Measurements from ENCODE around the gene ARL6. TPM values are rescaled to one million over a fixed set of nuclear protein-coding genes. Genes with fewer than 3 reads are reported as not detected.
"Not testable (repeated sequence)": the region's sequence is repeated elsewhere in the genome, so short reads cannot be mapped to it uniquely, and the experiment has no call there.

The ARL6 gene
- total and polyA plus RNA-seq, 7 donors, result 1.1 to 6.2 (median 1.8) TPM

DNA sequence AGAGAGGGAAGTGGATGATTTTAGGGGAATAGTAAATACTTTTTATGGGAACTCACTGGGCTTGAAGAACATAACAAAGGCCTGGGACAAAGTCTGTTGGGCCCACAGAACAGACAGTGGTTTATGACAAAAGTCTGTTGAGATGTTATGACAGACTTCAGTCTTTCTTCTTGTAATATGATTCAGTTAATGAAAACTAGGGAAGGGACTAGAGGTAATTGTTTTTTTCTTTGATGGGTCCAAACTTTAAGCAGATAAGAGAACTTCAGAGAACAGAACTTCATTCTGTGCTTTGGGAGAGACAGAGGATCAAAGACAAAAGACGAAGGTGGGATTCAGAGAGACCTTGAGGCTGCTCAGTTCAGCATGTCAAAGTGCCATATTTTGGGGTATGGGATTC is 66.6 kb downstream of the ARL6 start:
- H3K4me1 ChIP-seq, result peaks cover 34% of the 10 kb centered on the region
- 94 to 100% (median 100%) methylated on average over 1 of the region's 1 CpG for WGBS, 3 donors
- no peak overlapping the region for H3K4me3 ChIP-seq
- H3K27me3 ChIP-seq (ENCODE audit: insufficient read depth in 3 of 3, low read length in 2 of 3), result no peaks in the 10 kb centered on the region
- H3K27ac ChIP-seq, result no peak overlapping the region
- intact Hi-C loops (cut with DNase I), result no loop called here
- ATAC-seq (no peak), DNase-seq (no peak)
- H3K36me3 ChIP-seq (ENCODE audit: insufficient read depth in 1 of 2, low read depth in 1 of 2), result no peaks in the 10 kb centered on the region
- no peaks in the 10 kb centered on the region for H3K9me3 ChIP-seq
- TF ChIP-seq, protein P1, sequence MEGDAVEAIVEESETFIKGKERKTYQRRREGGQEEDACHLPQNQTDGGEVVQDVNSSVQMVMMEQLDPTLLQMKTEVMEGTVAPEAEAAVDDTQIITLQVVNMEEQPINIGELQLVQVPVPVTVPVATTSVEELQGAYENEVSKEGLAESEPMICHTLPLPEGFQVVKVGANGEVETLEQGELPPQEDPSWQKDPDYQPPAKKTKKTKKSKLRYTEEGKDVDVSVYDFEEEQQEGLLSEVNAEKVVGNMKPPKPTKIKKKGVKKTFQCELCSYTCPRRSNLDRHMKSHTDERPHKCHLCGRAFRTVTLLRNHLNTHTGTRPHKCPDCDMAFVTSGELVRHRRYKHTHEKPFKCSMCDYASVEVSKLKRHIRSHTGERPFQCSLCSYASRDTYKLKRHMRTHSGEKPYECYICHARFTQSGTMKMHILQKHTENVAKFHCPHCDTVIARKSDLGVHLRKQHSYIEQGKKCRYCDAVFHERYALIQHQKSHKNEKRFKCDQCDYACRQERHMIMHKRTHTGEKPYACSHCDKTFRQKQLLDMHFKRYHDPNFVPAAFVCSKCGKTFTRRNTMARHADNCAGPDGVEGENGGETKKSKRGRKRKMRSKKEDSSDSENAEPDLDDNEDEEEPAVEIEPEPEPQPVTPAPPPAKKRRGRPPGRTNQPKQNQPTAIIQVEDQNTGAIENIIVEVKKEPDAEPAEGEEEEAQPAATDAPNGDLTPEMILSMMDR (IDR thresholded peaks at IDR 0.05), result no peak

DNA sequence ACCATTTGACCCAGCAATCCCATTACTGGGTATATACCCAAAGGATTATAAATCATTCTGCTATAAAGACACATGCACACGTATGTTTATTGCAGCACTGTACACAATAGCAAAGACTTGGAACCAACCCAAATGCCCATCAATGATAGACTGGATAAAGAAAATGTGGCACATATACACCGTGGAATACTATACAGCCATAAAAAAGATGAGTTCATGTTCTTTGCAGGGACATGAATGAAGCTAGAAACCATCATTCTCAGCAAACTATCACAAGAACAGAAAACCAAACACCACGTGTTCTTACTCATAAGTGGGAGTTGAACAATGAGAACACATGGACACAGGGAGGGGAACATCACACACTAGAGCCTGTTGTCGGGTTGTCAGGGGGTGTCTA is 68.6 kb downstream of the ARL6 start:
- H3K27ac ChIP-seq; H3K9me3 ChIP-seq; H3K36me3 ChIP-seq (ENCODE audit: insufficient read depth in 1 of 2, low read depth in 1 of 2); intact Hi-C loops (cut with DNase I); H3K4me3 ChIP-seq; H3K27me3 ChIP-seq (ENCODE audit: insufficient read depth in 3 of 3, low read length in 2 of 3); DNase-seq; ATAC-seq: not testable (repeated sequence)
- 96 to 99% (median 96%) methylated on average over 4 of the region's 4 CpGs for whole genome bisulfite sequencing, 3 donors
- peaks cover 16% of the 10 kb centered on the region for H3K4me1 ChIP-seq

DNA sequence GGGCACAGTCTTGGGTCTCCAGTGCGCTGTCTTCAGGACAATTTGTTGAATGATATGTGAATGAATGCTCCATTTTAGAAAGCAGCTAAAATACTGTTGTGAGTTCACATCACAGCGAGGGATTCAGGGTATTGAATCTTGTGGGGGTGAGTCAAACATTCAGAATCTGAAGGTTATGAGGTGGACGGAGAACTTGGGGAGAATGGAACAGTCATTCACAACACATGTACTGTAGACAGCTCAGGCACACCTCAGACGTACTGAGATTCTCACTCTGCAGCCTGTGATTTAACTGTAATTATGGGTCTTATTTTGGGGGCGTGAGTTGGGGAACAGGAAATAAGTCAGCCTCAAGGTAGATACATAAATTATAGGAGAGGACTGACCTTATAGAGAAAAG is 71.2 kb downstream of the ARL6 start:
- intact Hi-C loops (cut with DNase I), result no loop called here
- 94 to 98% (median 96%) methylated on average over 5 of the region's 5 CpGs for WGBS, 3 donors
- no peak for DNase-seq
- Histone ChIP-seq H3K4me3 (no peak overlapping the region), H3K27ac (no peak overlapping the region), H3K4me1 (peaks cover 15% of the 10 kb centered on the region), H3K36me3 (ENCODE audit: insufficient read depth in 1 of 2, low read depth in 1 of 2) (no peaks in the 10 kb centered on the region), H3K9me3 (no peaks in the 10 kb centered on the region), H3K27me3 (ENCODE audit: insufficient read depth in 3 of 3, low read length in 2 of 3) (no peaks in the 10 kb centered on the region)
- no peak for ATAC-seq
- TF ChIP-seq, protein P1 (IDR thresholded peaks at IDR 0.05), result no peak

DNA sequence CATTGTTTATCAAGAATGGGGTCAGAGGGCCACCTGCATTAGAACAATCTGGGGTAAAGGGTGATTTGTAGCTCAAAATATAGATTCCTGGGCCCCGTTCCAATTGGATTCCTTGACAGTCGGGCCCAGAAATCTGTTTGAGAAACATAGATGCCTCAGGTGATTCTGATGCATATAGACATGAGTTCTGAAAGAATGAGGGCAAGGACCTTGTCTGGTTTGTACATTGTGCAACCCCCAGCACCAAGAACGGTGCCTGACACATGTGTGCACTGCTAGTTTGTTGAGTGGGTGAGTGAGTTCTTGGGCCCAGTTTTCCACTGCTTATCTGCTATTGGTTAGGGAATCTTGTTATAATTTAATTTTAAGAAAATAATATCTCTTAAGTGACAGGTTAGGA is 73.8 kb downstream of the ARL6 start:
- intact Hi-C loops (cut with DNase I), result no loop called here
- H3K27me3 ChIP-seq (ENCODE audit: insufficient read depth in 3 of 3, low read length in 2 of 3), result no peaks in the 10 kb centered on the region
- H3K9me3 ChIP-seq, result no peaks in the 10 kb centered on the region
- DNase-seq (no peak), ATAC-seq (peak in 1 of 4 donors; percentile 63)
- TF ChIP-seq, protein P1 (IDR thresholded peaks at IDR 0.05), result no peak
- 63 to 67% (median 66%) methylated on average over 3 of the region's 3 CpGs for WGBS, 3 donors
- no peak overlapping the region for H3K27ac ChIP-seq
- peaks cover 15% of the 10 kb centered on the region for H3K4me1 ChIP-seq
- H3K4me3 ChIP-seq, result no peak overlapping the region
- no peaks in the 10 kb centered on the region for H3K36me3 ChIP-seq (ENCODE audit: insufficient read depth in 1 of 2, low read depth in 1 of 2)

DNA sequence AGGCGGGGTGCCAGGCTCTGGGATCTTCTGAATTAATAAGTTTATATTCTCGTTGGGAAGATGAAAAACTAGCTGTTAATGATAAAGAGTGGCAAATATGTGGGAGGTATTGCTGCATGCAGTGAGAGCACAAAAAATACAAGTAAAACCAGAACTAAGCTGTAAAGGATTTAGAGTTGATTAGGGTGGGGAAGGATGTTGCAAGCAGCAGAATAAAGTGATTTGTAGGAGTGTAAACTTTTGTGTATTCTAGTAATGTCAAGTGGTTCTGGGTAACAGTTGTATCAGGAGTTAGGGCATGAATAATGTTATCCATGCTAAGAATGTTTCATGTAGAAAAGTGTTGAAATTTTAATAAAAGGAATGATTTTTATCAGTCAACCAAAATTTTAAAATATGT is 75.4 kb downstream of the ARL6 start:
- ATAC-seq, result no peak
- intact Hi-C loops (cut with DNase I), result no loop called here
- H3K36me3 ChIP-seq (ENCODE audit: insufficient read depth in 1 of 2, low read depth in 1 of 2), result peaks cover 0 to 3% of the 10 kb centered on the region in 2 donors
- no peak overlapping the region for H3K4me3 ChIP-seq
- H3K27ac ChIP-seq, result no peak overlapping the region
- TF ChIP-seq, protein P1 (IDR thresholded peaks at IDR 0.05), result no peak
- no peaks in the 10 kb centered on the region for H3K9me3 ChIP-seq
- 83 to 93% (median 87%) methylated on average over 2 of the region's 2 CpGs for WGBS, 3 donors
- H3K4me1 ChIP-seq, result peaks cover 15% of the 10 kb centered on the region
- no peaks in the 10 kb centered on the region for H3K27me3 ChIP-seq (ENCODE audit: insufficient read depth in 3 of 3, low read length in 2 of 3)
- DNase-seq, result no peak

Data from psoas muscle (tissue), 8 donors.